ENCODE results near the gene MR1.

Gene MR1

DNA sequence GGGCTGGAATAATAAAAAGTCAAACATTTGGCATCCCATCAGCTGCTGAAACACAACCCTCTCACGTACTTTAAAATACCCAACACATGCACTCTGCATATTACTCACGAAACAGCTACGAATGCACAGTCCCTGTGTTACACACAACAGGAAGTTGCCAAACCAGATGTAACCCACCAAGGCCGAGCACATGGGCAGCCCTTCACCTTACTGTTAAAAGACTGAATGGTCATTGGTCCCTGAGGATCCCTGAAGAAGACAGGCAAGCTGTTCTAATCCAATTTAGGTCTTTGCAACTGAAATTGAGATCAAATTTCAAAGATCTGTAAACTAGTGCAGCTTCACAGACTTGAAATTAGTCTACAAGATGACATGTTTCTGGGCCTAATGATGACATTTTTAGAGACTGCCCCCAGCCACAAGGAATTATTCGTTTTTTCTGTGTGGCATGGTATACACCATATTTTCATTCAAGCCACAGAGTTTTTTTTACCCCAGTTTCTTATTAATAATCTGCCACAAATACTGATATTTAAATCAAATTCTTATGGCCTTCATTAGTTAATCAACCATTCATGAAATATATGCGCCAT, 29.1 kb downstream of the MR1 start:
- DNase-seq (ENCODE audit: low spot score): no peak

DNA sequence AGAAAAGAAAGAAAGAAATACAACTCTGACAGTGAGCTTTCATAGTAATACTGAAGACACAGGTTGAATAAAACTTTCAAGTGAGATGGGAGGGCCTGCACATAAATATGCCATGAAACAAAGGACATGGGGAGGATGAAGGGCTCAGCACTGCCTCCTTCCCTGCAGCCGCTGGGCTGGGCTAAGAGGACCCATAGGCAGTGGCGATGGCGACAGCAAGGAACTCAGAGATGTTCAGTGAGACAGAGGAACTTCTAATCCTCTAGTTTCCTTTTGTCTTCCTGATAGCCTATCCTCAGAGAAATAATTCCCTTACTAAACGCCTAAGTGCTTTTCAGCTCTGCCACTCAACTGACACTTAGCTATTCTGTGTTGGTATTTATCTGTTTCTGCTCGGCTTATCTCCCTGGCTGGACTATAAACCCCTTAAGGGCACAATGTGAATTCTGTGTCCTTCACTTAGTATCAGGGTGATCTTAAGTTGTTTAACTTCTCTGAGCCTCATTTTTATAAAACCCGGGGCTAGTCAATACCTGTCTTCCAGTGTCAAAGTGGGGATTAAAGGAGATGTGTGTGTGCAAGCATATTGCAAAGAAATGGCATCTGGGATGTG, 30.3 kb downstream of the MR1 start:
- DNase-seq (ENCODE audit: low spot score): no peak

DNA sequence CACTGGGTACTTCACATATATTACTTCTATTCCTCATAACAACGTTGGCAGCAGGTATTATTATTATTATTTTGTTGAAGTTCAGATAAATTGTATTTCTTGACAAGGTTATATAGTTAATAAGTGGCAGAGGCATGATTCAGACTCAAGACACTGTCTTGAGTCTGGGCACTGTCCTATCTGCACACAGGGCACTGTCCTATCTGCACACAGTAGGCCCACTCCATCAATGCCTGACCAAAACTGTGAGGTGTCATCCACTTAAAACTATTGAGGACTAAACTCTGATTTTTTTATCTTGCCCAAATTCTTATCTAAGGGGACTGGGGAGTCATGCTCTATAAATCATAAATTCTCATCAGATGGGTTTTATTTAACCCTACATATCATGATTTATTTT, 30.9 kb downstream of the MR1 start:
- no peak for DNase-seq (ENCODE audit: low spot score)

DNA sequence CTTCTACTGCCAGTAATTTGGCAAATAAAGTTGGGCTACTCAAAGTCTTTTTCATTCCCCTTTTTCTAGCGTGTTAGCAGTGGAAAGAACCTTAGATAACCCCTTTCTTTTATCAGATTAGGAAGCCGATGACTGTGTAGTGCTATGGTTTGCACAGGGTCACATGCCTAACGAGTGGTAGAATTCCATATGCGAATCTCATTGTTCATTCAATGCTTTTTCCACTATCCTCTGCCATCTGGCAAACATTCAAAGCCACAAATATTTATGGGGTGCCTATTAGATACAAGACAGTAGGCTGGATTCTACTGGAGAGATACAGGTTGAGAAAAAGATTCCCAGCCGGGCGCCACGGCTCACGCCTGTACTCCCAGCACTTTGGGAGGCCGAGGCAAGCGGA, 39.9 kb downstream of the MR1 start:
- DNase-seq (ENCODE audit: low spot score): no peak

DNA sequence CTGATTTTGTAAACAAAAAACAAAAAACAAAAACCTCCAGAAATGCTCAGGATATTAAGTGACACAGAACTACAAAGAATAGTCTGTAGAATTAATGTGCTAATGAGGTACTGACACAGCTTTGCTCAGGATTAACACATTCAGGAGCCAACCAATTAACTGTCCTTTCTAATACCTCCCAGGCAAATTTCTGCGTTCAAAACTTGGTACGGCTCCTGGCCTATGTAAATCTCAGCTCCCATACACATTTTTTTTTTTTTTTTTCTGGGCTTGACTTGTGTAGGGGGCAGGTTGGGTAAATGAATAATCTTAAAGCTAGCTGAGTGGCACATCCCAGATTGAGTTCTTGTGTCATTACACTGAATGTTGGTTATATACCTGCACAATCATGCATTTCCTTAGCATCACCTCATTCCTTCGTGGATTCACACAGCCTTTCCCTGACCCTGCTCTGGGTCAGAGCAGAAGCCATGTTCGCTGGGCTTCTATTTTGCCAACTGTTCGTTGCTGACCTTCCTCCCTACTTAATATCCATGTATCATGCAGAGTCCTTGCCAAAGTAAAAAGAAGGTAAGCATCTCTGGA, 42.1 kb downstream of the MR1 start:
- DNase-seq (ENCODE audit: low spot score): no peak

DNA sequence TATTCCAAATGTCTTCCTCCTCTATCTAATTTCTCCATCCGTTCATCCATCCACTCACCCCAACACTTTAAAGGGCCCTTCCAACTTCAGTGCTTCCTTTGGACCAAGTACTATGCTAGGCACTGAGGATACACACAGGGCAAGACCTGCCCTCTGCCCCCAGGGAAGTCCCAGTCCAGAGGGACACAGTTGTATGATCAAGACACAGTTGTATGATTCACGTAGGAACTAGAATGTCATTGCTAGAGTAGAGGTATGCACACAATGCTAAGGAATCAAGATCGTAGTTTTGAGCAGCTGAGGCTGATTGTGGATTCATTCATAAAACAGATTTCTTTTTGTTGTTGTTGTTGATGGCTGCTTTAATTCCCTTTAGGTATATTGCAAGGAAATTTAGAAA, 43.1 kb downstream of the MR1 start:
- DNase-seq (ENCODE audit: low spot score): no peak

DNA sequence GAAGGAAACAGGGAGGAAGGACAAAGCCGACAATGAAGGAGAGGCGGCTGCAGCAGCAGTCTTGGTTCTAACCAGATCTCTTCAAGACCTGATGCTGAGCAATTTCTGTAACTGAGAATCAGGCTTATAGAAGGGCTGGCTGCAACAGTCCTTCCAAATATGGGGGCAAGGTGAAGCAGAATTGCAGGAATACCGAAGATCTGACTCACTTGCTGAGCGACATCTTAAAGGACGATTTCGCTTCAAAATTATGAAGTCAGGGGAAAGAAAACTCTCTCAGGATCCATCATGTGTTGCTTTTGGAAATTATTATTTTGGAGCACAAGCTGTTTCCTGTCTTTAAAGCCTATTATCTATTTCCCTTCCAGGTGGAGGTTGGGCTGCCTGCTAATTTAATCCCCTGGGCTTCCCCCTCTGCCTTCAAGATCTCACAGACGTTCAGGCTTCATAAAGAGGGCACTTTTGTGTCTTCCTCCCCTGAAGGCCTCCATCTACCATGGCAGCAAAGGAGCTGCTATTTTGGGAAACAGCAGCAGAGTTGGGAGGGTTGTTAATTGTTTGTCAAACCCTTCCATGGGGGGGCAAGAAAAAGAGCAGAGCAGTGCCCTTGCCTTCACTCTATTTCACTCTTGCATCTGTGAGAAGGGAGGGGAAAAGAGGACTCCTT, 43.9 kb downstream of the MR1 start:
- DNase-seq (ENCODE audit: low spot score): no peak

DNA sequence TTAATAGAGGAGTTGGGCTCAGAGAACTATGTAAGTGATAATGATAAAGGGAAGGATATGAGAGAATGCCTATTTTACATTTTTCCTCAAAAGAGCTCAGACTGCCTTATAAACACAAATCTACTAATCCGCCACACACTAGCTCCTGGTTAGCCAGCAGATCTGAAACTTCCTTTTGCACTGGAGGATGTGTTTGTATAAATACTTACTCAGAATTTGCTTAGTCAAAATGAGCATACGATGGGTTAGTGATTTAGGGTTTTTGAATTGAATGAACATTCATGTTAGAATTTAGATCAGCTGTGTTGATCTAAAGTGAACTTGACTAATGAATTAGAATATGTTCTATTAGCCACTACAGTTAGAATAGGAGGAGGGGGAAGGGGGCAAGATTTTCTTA, 45.6 kb downstream of the MR1 start:
- DNase-seq (ENCODE audit: low spot score): no peak

DNA sequence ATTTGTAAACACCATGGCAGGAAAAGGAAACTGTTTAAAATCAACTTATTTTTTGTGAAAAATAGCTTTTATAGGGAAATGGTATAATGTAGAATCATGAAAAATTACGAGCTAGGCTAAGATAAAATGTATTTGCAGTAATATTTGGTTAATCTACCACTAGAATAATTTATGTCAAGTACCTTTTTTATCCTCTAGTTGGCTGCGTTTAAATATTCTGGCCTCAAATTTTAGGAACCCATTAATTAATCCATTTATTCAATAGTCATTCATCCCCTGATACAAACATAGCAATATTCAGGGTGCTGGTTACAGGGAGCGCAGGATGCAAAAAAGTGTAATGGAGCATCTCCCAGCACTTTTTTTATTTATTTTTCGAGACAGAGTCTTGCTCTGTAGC, 46.1 kb downstream of the MR1 start:
- DNase-seq (ENCODE audit: low spot score): no peak

DNA sequence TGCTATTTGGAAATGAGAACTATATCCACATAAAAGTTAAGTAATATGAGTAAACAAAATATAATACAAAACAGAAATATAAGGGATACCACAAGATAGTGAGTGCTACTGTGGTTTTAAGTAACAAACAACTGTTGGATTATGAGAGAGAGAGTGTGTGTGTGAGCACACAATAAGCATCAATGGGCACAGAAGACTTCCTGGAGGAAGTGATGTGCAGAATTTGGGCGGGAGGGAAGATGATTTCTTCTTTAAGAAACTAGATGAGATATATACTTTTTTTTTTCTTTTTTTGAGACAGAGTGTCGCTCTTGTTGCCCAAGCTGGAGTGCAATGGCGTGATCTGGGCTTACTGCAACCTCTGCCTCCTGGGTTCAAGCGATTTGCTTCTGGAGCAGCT, 46.8 kb downstream of the MR1 start:
- DNase-seq (ENCODE audit: low spot score): no peak

DNA sequence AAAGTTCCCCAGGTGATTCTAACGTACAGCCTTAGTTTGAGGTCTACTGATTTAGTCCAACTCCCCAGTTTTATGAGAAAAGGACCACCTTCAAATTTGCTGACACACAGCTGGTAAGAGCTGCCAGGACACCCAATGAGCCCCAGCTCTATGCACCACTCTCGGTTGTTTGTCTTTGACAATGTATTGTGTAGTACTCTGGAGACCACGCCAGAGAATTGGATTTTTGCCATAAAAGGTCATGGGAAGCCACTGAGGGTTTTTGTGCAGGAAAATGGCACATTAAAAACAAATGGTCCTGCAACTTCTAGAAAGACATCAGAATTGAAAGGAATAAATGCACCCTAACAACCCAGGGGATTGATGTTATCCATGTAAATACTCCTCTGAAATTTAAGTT, 47.6 kb downstream of the MR1 start:
- no peak for DNase-seq (ENCODE audit: low spot score)

DNA sequence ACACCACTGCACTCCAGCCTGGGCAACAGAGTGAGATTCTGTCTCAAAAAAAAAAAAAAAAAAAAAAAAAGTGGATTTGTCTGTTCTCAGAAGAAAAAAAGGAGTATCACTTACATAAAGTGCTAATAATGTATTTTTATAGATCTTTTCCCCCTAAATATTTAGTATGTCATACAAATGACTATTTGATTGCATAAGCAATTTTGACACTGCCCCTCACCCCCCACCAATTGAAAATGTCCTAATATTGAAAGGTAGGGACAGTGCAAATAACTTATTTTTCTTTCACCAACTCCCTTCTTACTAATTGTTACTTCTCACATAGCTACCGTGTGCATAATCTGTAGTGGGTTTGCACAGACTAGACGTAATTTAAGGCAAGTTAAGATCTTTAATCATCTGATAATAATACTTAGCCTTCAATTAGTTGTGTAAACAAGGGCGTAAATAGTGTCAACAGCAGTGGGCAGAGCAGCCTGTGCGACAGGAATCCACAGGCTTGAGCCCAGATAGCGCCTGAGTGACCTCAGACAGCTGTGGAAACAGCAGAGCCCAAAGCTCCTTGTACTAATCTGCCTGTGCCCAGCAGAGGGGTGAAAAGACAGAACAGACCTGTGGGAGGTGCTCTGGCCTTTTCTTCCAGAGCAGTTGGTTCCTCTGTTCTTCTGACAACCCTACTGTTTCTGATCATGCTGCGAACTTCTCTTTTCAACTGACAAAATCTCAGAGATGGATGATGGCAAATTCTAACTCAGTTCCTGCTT, 50.2 kb downstream of the MR1 start:
- no peak for DNase-seq (ENCODE audit: low spot score)

DNA sequence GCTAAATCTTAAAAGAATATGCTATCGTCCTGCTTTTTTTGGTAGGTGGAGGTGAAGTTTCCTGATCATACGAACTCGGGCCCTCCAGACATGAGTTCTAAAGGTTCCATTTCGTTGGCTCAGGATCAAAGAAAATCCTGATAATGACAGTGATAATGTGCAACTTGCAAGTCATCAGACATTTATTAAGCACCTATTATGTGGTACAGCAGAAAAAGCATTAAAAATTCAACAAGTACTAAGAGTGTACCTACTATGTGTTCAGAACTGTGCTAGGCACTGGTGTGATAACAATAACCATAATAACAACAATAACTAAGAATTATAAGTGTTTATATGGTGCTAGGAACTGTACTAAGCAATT, 50.8 kb downstream of the MR1 start:
- no peak for DNase-seq (ENCODE audit: low spot score)

DNA sequence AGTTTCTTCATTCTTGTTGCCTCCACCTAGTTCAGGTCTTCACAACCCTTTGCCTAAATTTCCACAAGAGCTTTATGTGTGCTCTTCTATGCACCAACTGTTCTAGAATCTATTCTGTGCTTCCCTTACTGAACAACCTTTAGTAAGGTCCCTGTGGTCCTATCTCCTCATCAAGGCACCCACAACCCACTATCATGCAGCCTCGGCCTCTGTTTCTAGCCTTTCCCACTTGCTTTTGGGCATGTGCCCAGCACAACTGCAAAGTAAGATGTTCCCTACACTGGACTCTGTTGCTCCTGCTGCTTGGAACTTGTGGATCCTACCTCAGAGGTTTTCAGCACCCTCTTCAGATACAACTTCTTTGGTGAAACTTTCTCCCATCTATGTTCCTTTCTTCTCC, 52.3 kb downstream of the MR1 start:
- no peak for DNase-seq (ENCODE audit: low spot score)

DNA sequence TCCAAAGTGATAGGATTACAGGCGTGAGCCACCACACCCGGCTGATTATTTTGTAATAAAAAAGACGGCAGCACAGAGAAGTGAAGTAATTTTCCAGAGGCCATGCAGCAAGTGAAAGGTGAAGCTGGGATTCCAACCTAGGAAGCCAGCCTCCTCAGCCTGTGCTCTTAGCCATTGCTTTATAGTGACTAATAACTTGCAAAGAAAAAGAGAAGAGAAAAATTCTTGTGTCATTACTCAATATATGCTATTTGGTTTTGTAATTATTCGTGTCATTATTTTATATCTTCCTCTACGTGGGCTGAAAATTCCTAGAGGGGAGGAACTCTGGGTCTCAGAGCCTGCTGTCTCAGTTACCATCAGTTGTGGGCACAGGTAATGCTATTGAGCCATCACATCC, 53.1 kb downstream of the MR1 start:
- DNase-seq (ENCODE audit: low spot score): no peak

DNA sequence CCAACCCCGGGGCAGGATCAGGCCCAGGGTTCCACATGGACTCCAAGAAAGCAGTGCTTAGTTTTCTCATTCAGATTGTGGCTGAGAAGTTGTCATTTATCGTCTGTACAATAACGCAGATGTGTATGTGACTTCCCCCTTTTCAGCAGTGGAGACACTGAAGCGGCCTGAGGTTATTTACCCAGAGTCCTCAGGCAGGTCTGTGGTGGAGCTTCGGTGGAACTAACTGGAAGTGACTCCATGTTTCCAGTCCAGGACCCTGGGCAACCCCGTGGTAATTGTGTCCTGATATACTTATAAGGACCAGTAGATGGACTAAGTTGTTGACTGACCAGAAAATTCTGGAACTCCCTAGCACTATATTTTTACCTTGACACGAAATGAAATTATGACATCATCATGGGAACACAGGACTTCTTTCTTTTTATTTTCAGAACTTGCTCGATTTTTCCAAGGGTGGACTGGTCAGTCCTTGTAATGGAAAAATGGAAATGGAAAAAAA, 53.7 kb downstream of the MR1 start:
- no peak for DNase-seq (ENCODE audit: low spot score)

DNA sequence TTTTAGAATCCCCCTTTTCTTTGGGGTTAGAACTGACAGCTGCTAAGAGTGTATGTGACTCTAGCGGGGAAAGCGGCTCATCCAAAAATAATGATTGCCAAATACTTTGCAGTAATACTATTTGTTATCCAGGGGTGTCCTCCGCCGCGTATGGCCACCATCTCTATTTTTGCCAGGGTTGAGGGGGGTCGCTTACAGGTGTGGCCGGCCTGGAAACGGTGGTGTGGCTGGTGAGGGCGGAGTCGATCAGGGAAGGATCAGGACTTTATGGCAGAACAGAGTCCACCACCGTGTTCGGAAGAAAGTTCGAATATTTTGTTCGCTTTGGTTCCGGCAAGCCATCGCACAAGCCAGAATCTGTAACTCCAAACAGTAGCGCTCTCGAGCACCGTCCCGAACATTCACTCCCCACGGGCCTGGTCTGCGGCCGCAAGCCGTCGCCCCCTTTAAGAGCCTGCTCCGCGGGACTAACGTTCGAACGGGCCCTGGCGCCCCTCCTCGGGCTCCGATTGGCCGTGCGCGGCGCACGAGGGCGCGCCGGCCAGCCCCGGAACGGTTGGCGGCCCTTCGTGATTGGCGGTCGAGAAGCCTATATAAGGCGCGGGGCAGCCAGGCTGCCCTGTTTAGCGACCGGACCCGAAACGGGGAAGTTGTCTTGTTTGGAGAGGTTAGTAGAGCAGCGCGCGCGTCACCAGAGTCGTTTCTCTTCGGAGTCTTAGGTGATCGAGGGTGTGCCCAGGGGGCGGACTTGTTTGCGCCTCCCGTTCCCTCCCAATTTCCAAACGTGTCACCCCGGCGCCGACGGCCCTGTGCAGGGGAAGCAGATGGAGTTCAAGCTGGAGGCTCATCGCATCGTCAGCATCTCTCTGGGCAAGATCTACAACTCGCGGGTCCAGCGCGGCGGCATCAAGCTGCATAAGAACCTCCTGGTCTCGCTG, 54.6 kb downstream of the MR1 start, which contains the start of gene IER5:
Gene IER5 (plus strand): TSS at position 622 of the 938 bp plus-strand sequence. CDS start 203 bp downstream, at position 825.
- peak; percentile 98 for DNase-seq (ENCODE audit: low spot score)

DNA sequence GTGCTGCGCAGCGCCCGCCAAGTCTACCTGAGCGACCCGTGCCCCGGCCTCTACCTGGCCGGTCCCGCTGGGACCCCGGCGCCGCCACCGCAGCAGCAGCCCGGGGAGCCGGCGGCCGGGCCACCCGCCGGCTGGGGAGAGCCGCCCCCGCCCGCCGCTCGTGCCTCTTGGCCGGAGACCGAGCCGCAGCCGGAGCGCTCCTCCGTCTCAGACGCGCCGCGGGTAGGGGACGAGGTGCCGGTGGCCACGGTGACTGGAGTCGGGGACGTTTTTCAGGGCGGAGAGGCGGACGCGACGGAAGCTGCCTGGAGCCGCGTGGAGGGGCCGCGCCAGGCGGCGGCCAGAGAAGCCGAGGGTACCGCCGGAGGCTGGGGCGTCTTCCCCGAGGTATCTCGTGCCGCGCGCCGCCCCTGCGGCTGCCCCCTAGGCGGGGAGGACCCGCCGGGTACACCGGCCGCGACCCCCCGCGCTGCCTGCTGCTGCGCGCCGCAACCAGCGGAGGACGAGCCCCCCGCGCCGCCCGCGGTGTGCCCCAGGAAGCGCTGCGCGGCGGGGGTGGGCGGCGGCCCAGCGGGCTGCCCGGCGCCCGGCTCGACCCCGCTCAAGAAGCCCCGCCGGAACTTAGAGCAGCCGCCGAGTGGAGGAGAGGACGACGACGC, 55.4 kb downstream of the MR1 start:
- no peak for DNase-seq (ENCODE audit: low spot score)

DNA sequence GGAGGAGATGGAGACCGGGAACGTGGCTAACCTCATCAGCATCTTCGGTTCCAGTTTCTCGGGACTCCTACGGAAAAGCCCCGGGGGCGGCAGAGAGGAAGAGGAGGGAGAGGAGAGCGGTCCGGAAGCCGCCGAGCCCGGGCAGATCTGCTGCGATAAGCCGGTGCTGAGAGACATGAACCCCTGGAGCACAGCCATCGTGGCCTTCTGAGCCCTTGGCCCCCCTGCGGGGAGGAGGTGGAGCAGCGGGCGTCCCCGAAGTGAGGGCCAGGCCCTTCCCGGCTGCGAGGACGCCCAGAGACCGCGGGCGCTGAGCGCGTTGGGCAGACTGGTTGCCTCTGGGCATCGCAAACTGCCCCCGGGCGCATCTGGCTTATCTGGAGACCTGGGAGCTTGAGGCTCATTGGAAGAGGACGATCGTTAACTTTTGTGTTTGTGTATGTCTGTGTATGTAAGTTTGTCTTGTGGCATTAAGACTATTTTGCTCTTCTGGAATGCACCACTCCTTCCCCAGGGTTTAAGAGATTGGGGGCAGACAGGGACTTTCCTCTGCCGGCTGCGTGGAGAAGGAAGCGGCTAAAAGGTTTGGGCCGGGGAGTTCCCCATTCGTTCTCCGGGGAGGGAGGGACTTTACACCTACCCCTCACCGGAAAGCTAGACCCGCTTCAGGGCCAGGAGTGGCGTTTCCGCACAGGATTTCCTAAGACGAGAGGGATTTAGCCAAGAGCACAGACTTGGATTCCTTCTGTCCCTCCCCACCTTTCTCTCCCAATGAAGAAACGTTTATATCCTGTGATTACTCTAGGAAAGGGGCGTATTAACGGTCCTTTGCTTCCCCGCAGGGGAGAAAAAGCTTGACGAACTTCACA, 56.1 kb downstream of the MR1 start:
- DNase-seq (ENCODE audit: low spot score): peak; percentile 83

DNA sequence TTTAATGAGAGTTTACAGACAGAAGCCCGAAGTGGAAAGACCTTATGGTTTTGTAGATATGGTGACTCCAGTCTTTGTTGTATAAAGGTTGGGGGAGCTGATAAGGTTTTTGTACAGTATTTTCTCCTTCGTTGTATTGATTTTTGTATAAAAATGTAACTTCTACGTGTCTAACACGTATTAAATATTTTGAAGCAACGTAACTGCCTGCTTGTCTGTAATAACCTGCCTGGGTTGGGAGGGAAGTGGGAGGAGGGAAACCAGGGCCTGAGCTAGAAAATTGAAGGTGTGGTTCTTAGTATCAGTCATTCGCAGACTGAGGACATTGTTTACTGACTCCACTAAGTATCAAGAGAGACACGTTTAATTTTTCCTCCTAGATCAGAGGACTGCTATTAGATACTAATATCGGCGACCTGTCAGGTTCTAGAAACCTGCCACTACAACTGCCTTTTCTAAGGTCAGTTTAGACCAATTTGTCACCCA, 56.9 kb downstream of the MR1 start:
- no peak for DNase-seq (ENCODE audit: low spot score)

Measured in left forelimb (tissue), 1 donor.